GM12872 (cell line): ENCODE data around the gene TOP3A.

Source experiments
- CTCF ChIP-seq: IDR thresholded peaks from 3 replicates; pipeline ENCODE4 v1.5.1; 2011; ENCODE audit warnings: low read depth, mild to moderate bottlenecking, low read length, moderate library complexity; ENCODE audit not compliant: insufficient read depth

The TOP3A gene

DNA sequence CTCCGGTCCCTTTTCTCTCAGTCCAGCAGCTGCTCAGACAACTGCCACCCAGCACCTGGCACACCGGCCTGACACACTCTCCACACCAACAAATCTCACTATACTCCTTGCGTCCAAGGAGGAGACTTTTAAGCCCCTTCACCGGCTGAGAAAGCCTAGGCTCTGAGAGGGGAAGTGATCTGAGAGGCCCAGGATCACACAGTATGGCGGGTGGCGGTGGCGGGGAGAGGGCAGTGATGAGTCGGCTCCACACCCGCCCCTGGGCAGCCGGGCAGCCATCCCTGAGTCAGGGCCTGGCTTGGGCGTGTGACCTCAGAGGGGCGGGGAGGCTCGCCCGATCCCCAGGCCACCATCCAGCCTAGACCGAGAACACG, 56.8 kb downstream of the TOP3A start:
- no peak for TF ChIP-seq CTCF

- TF ChIP-seq CTCF: no peak
Measured at GRCh38 chr17:18257268-18257981, 57.4 kb downstream of the TOP3A start.

- TF ChIP-seq CTCF: no peak
Measured at GRCh38 chr17:18256776-18257175, 58.0 kb downstream of the TOP3A start.

- TF ChIP-seq CTCF: no peak
Measured at GRCh38 chr17:18256351-18256750, 58.4 kb downstream of the TOP3A start.

- TF ChIP-seq CTCF: no peak
Measured at GRCh38 chr17:18254888-18255649, 59.7 kb downstream of the TOP3A start.

DNA sequence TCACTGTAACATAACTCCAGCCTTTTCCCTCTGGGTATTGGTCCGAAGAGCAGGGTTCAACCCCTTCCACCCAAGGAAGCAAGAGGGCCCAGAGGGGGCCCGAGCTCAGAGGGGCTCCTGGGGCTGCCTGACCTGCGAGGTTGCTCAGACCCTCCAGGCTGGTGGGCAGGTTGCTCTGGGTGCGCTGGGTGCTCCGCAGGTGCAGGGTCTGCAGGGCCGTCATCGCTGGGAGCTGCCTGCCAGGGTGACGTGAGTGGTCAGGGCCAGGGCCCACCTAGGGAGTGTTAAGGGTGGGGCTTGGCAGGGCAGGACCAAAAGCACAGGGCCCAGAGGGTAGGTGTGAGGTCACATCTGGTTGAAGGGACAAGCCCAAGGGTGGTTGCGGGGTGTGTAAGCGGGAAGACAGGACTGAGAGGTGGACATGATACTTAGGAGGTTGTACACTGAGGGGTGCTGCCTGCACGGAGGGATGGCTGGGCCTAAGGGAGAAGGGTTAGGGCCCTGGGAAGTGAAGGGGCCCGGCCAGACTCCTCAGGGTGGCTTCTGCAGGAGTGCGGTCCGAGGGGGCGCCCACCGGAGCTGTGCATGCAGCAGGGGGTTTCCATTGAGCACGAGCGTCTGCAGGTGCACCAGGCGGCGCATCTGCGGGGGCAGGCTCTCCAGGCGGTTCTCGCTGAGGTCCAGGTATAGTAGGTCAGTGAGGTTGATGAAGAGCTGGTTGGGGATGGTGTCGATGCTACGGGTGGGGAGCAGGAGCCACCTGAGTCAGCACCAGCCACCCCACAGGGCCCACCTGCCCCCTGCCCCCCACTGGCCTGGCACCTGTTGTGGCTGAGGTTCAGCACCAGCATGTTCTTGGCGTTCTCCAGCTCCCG, 60.6 kb downstream of the TOP3A start:
- TF ChIP-seq CTCF: no peak
